Spleen (tissue), 7 donors: ENCODE measurements around the gene NHEJ1.

ENCODE experiments used
- POLR2AphosphoS5 ChIP-seq, 3 donors: sonication (generic); formaldehyde crosslinking; IDR thresholded peaks; one replicate each; pipeline ENCODE4 v1.5.1; 2017; ENCODE audit warnings: antibody characterized with exemption in 3 of 3
- TF ChIP-seq, protein P1 (sequence below), 11 experiments: fragments of 200-600 bp in 7 of 11; fragments of 450-650 bp in 4 of 11; sonication (generic) in 4 of 11; IDR thresholded peaks in 8 of 11; conservative IDR thresholded peaks in 3 of 11; 1 replicate in 7 of 11; 2 replicates in 4 of 11; pipeline versions ENCODE4 v1.4.0 to v1.8.0; 2016 to 2021; ENCODE audit warnings: antibody characterized with exemption in 11 of 11, inconsistent platforms in 4 of 11, mild to moderate bottlenecking in 1 of 11
- donor health status: DM: no; HTN: no; CAD: no; lungs with moderate emphysema.
- donor health status: DM: no; HTN: no; CAD: no.
- donor health status: DM: no; HTN: no; CAD: no.

DNA sequence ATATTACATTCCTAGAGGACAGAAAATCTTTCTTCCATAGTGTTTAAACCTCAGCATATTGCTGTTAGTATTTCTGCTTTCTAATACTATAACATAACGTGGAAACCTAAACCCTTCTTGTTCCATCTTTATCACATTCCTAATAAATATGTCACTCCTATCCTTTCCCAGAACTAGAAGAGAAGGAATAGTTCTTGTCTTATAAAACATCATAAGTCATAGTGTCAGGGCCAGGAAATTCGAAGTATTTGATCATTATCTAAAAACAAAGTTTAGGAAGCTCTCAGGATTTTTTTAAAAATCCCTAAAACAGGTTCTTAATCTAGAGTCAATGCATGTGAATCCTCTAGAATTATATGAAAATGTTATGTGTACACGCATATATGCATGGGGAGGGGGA lies 2.0 kb downstream of the NHEJ1 start:
- TF ChIP-seq, protein P1, sequence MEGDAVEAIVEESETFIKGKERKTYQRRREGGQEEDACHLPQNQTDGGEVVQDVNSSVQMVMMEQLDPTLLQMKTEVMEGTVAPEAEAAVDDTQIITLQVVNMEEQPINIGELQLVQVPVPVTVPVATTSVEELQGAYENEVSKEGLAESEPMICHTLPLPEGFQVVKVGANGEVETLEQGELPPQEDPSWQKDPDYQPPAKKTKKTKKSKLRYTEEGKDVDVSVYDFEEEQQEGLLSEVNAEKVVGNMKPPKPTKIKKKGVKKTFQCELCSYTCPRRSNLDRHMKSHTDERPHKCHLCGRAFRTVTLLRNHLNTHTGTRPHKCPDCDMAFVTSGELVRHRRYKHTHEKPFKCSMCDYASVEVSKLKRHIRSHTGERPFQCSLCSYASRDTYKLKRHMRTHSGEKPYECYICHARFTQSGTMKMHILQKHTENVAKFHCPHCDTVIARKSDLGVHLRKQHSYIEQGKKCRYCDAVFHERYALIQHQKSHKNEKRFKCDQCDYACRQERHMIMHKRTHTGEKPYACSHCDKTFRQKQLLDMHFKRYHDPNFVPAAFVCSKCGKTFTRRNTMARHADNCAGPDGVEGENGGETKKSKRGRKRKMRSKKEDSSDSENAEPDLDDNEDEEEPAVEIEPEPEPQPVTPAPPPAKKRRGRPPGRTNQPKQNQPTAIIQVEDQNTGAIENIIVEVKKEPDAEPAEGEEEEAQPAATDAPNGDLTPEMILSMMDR (IDR thresholded peaks at IDR 0.05 in 8 of 11, conservative IDR thresholded peaks at IDR 0.05 in 3 of 11) = no peak
- no peak for TF ChIP-seq POLR2AphosphoS5 (IDR thresholded peaks at IDR 0.05)
